ENCODE results near the gene UTP14C. TPM values are rescaled to one million over a fixed set of nuclear protein-coding genes. Genes with fewer than 3 reads are reported as not detected.
"Not testable (repeated sequence)": the region's sequence is repeated elsewhere in the genome, so short reads cannot be mapped to it uniquely, and the experiment has no call there.

Gene UTP14C
- total RNA-seq, 1 experiment from 2014 or later = 14.6 TPM

DNA sequence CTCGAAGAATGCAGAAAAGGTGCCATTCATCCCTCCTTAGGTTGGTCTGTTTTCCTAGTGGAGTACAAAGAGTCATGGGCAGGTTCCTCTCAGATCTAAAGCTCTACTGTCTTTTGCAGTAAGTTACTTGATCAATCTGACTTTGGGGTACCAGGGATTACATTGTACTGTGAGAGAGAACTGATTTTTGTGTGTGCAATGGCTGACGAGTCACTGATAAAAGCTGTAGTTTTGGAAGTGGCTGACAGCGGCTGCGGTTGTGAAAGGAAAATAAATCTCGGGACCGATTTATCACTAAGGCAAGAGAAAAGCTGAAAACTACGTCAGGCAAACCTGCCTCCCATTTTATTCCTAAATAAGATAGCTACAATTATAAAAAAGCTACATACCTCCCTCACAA lies 26.9 kb downstream of the UTP14C start:
- no peak overlapping the region for H3K4me3 Mint-ChIP-seq (ENCODE audit: unreplicated experiment)
- no peak for TF ChIP-seq CTCF (IDR thresholded peaks at IDR 0.05; ENCODE audit: unreplicated experiment)
- CTCF ChIA-PET = no interaction called here
- POLR2A ChIA-PET = interaction anchor here (1.1 kb wide), 1 partner anchor 9 kb away, joined by 3 read pairs; no protein-coding TSS in a partner anchor
- BruUV-seq (replicated peaks) = no TSS peak
- no peak for DNase-seq (ENCODE audit: unreplicated experiment)
- no peaks in the 10 kb centered on the region for H3K36me3 Mint-ChIP-seq (ENCODE audit: insufficient read depth, unreplicated experiment)
- no peaks in the 10 kb centered on the region for H3K9me3 Mint-ChIP-seq (ENCODE audit: unreplicated experiment)
- H3K27me3 Mint-ChIP-seq (ENCODE audit: insufficient read depth, unreplicated experiment) = no peaks in the 10 kb centered on the region
- H3K4me1 Mint-ChIP-seq (ENCODE audit: insufficient read depth, unreplicated experiment) = no peaks in the 10 kb centered on the region
- H3K27ac Mint-ChIP-seq (ENCODE audit: low read depth, unreplicated experiment) = no peak overlapping the region
- intact Hi-C loops (cut with micrococcal nuclease) = no loop called here

GRCh38 chr13:52053460-52053859 lies 29.0 kb downstream of the UTP14C start:
- Mint-ChIP-seq H3K4me1 (ENCODE audit: insufficient read depth, unreplicated experiment) (no peaks in the 10 kb centered on the region), H3K9me3 (ENCODE audit: unreplicated experiment) (no peaks in the 10 kb centered on the region), H3K27me3 (ENCODE audit: insufficient read depth, unreplicated experiment) (no peaks in the 10 kb centered on the region), H3K27ac (ENCODE audit: low read depth, unreplicated experiment) (no peak overlapping the region), H3K36me3 (ENCODE audit: insufficient read depth, unreplicated experiment) (no peaks in the 10 kb centered on the region), H3K4me3 (ENCODE audit: unreplicated experiment) (no peak overlapping the region)
- intact Hi-C loops (cut with micrococcal nuclease) = no loop called here
- BruUV-seq (replicated peaks) = no TSS peak
- CTCF ChIA-PET = no interaction called here
- TF ChIP-seq CTCF (IDR thresholded peaks at IDR 0.05; ENCODE audit: unreplicated experiment) = no peak
- no peak for DNase-seq (ENCODE audit: unreplicated experiment)
- POLR2A ChIA-PET = no interaction called here

GRCh38 chr13:52061064-52061463 lies 36.6 kb downstream of the UTP14C start:
- H3K27me3 Mint-ChIP-seq (ENCODE audit: insufficient read depth, unreplicated experiment); DNase-seq (ENCODE audit: unreplicated experiment); intact Hi-C loops (cut with micrococcal nuclease): not testable (repeated sequence)

DNA sequence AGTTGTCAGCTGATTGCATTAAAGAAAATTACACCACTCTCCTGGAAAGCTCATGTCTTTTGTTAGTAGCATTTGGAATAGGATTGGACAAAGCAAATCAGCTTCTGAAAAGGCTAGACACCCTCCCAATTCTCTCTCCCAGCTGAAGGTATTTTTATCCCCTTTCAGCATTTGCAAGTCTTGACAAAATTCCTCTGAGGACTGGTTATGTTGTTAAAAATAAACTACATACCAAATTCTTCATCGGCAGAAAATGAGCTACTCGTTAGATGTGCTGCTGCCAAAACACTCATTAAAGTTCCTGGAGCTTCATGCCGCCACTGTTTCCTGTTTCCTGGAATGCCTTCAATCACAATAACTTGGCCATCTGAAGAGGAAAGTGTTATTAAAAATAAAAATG lies 37.1 kb downstream of the UTP14C start:
- Mint-ChIP-seq H3K27me3 (ENCODE audit: insufficient read depth, unreplicated experiment) (no peaks in the 10 kb centered on the region), H3K27ac (ENCODE audit: low read depth, unreplicated experiment) (peak overlapping the region; percentile 26), H3K9me3 (ENCODE audit: unreplicated experiment) (no peaks in the 10 kb centered on the region), H3K4me3 (ENCODE audit: unreplicated experiment) (no peak overlapping the region), H3K36me3 (ENCODE audit: insufficient read depth, unreplicated experiment) (no peaks in the 10 kb centered on the region), H3K4me1 (ENCODE audit: insufficient read depth, unreplicated experiment) (no peaks in the 10 kb centered on the region)
- CTCF ChIA-PET = interaction anchor here (0.6 kb wide), 1 partner anchor 282 kb away, joined by 3 read pairs; no protein-coding TSS in a partner anchor
- POLR2A ChIA-PET = interaction anchor here (0.8 to 1.2 kb wide), 3 partner anchors 11 to 65 kb away, joined by 3 to 4 read pairs (median 3); no protein-coding TSS in a partner anchor
- DNase-seq (ENCODE audit: unreplicated experiment) = no peak
- intact Hi-C loops (cut with micrococcal nuclease) = no loop called here
- TF ChIP-seq CTCF (IDR thresholded peaks at IDR 0.05; ENCODE audit: unreplicated experiment) = no peak
- BruUV-seq (replicated peaks) = no TSS peak

More at GRCh38 chr13:52061064-52061463, 36.6 kb downstream of the UTP14C start:
- H3K27ac Mint-ChIP-seq (ENCODE audit: low read depth, unreplicated experiment); H3K4me3 Mint-ChIP-seq (ENCODE audit: unreplicated experiment); H3K4me1 Mint-ChIP-seq (ENCODE audit: insufficient read depth, unreplicated experiment); H3K36me3 Mint-ChIP-seq (ENCODE audit: insufficient read depth, unreplicated experiment); H3K9me3 Mint-ChIP-seq (ENCODE audit: unreplicated experiment); BruUV-seq (replicated peaks); CTCF ChIA-PET: not testable (repeated sequence)
- POLR2A ChIA-PET = interaction anchor here (0.8 to 1.2 kb wide), 2 partner anchors 11 to 66 kb away, joined by 3 read pairs; no protein-coding TSS in a partner anchor

GRCh38 chr13:52067237-52067636 lies 42.7 kb downstream of the UTP14C start:
- Mint-ChIP-seq H3K27ac (ENCODE audit: low read depth, unreplicated experiment) (no peak overlapping the region), H3K4me3 (ENCODE audit: unreplicated experiment) (no peak overlapping the region), H3K4me1 (ENCODE audit: insufficient read depth, unreplicated experiment) (peaks cover 15% of the 10 kb centered on the region), H3K9me3 (ENCODE audit: unreplicated experiment) (peaks cover 22% of the 10 kb centered on the region), H3K27me3 (ENCODE audit: insufficient read depth, unreplicated experiment) (no peaks in the 10 kb centered on the region), H3K36me3 (ENCODE audit: insufficient read depth, unreplicated experiment) (peaks cover 6% of the 10 kb centered on the region)
- no peak for TF ChIP-seq CTCF (IDR thresholded peaks at IDR 0.05; ENCODE audit: unreplicated experiment)
- CTCF ChIA-PET = interaction anchor here (0.6 kb wide), 1 partner anchor 27 kb away, joined by 3 read pairs; no protein-coding TSS in a partner anchor
- DNase-seq (ENCODE audit: unreplicated experiment) = peak; percentile 11
- BruUV-seq (replicated peaks) = no TSS peak
- intact Hi-C loops (cut with micrococcal nuclease) = no loop called here
- POLR2A ChIA-PET = no interaction called here
